ENCODE measurements around the gene LILRA6.
A peak's percentile ranks its signal among the peaks of the same experiment; 100 is the strongest.
"Not testable (repeated sequence)": the region's sequence is repeated elsewhere in the genome, so short reads cannot be mapped to it uniquely, and the experiment has no call there.

Gene LILRA6

DNA sequence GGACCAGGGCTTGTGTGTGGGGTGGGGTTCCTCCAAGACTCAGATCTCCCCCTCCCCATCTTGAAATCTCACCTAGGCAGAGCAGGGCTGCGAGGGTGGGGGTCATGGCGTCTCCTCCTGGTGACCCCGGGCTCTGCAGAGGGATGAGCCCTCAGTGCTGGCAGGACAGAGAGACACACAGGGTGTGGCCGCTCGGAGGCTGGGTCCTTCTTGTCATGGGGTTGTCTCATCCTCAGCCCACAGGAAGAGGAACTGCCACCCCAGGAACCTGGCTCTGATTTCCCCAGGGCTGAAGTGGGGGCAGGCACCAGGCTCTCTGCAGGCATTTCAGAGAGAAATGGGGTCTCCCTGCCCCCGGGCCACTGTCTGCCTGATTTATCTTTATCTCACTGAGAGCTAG, at the start of gene LILRA6:
TSS of gene LILRA6 (minus strand) at position 145 of the 400 bp plus-strand sequence.
- DNase-seq, result not testable (repeated sequence)

DNA sequence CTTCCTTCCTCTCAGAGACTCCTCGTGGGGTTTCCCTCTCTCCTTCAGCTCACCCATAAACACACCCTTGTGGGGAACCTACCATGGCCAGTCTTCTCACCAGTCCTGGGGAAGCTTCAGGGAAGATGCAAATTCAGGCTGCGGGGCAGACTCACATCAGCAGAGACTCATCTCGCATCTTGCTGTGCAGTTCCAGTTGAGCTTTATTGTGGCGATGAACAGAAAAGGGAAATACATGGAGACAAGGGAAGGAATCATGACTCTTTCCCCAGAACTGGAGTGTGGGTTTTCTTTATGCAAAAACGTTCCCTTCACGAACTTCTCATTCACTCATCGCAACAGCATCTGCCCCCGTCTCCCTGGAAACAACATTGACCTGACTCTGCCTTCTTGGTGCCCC, 46.6 kb upstream of the LILRA6 start:
- not testable (repeated sequence) for DNase-seq

DNA sequence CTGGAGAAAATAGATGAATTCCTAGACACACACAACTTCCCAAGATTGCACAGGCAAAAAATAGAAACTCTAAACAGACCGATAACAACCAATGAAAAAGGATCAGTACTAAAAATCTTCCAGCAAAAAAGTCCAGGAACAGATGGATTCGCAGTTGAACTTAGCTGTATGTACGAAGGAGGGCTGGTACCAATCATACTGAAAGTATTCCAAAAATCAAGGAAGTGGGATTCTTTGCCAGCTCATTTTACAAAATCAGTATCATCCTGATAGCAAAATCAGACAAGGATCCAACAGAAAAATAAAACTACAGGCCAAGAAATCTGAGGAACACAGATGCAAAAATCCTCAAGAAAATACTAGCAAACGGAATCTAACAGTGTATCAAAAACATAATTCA, 44.9 kb upstream of the LILRA6 start:
- no peak for DNase-seq

DNA sequence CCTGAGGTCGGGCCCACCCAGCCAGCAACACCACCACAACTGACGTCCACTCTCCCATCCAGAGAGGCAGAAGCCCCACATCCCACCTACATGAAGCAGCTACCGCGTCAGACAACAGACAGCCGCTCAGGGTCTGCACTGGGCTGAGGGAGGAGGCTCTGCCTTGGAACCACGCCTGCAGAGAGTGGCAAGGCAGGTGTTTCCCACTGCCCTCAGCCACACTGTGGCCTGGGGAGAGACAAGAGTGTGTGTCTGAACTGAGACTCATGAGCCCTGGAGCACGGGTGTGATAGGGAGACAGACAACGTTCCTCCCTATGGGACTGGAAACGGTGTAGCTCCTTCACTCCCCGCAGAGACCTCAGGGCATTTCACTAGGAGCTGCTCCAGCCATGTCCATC, 43.7 kb upstream of the LILRA6 start:
- DNase-seq, result not testable (repeated sequence)

DNA sequence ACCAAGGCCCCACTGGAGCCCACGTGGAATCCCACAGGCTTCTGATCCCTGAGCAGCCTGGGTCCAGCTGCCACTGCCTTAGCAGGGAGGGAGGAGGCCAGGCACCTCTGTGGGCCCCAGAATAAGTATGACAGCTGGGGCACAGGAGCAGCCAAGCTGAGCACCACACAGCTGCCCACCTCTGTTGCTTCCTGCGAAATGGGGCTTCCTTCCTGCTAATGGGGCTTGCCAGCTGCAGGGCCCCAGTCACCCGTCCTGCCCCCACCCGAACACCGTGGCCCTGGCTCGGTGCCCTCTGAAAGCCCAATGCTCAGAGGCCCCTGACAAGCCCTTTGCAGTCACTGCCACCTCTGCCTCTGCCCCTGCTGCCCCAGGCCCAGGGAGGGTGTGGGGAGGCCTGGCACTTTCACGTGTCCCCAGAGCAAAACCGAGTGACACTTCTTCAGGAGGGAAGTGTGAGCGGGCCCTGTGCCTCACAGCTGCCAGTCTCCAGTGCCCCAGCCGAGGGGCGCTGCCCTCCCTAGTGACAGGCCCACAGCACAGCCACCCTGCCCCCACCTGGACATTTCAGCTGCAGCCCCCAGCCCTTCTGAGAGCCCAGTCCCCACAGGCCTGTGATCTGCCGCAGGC, 43.0 kb upstream of the LILRA6 start:
- not testable (repeated sequence) for DNase-seq

DNA sequence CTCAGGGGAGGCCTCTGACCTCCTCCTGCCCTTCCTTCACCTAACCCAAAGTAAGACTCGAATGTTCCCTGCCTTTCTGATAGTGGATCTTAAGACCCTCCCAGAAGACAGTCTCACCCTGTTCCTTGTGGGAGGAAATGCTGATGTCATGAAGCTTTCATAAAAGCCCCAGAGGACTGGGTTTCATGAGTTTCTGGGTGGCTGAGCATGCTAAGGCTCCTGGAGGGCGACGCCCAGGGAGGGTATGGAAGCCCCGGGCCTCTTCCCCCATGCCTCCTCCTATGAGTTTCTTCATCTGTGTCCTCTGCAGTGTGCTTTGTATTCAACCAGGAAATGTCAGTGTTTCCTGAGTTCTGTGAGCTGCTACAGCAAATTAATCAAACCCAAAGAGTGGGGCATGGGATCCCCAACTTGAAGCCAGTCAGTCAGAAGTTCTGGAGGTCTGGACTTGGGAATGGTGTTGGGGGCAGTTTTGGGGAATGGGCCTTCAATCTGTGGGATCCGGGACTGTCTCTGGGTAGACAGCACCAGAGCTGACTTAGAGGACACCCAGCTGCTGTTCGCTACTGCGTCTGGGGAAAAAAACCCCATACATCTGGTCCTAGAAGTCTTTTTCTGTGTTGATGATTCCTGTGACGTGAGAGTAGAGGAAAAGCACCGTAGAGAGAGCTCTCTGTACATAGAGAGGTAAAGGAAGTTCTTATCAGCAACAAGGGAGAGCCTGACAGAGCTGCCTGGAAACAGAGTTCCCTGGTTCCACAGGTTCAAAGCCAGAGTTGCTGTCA, 40.3 kb upstream of the LILRA6 start:
- DNase-seq, result no peak

DNA sequence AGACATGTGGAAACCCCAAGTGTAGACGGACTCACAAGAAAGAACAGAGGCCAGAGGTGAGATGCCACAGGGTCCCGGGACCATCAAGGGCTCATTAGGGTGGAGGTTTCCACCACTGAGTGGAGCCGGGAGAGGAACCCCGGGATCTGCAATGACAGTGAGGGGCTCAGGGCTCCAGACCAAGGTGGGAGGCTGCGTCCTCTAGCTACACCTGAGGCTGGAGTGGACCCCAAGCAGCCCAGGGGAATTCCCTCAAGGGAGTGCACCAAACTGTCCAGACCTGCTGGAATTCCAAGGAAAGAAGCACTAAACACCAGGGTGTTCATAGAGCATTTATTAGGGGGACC, 39.1 kb upstream of the LILRA6 start:
- not testable (repeated sequence) for DNase-seq

DNA sequence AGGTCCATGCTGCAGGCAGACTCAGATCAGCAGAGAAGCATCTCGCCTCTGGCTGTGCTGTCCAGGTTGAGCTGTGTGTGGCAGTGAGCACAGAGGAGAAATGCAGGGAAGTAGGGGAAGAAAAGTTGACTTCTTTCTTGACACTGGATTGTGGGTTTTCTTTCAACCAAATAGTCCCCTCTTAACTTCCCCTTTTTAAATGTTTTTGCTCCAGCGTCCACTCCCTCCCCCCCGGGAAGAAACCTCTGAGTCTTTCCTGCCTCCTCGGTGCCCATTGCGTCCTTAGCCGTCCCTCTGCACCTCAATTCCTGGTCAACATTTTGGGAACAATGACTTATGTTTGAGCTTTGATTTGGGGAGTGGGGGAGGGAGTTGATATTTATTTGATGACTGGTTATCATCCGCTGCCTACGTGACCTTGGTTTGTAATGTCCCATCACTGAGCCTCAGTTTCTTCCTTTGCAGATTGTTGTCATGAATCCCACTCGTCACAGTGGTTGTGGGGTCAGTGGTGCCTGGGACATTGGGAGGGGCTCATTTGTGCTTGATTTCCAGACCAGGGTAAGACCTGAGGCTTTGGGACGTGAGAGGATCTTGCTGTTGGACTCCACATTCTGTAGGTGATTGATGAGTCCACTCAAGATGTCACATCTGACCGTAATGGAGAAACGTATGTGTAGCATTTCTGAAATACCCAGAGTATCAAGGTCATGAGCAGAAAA, 38.6 kb upstream of the LILRA6 start, which contains the start of gene LILRB2:
TSS of gene LILRB2 (minus strand) at position 104 of the 722 bp plus-strand sequence. CDS start 614 bp downstream, outside the sequence.
- DNase-seq, result no peak

DNA sequence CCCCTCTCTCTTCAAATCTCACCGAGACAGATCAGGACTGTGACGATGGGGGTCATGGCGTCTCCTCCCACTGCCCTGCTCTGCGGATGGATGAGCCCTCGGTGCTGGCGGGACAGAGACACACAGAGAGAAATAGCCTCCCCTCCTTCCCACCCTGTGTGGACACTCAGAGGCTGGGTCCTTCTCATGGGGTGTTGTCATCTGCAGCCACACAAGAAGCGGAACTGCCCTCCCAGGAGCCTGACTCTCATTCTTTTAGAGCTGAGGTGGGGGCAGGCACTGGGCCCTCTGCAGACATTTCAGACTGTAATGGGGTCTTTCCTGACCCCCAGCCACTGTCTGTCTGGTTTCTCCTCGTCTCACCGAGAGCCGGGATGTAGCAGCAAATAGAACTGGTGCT, 37.9 kb upstream of the LILRA6 start:
- DNase-seq, result not testable (repeated sequence)

DNA sequence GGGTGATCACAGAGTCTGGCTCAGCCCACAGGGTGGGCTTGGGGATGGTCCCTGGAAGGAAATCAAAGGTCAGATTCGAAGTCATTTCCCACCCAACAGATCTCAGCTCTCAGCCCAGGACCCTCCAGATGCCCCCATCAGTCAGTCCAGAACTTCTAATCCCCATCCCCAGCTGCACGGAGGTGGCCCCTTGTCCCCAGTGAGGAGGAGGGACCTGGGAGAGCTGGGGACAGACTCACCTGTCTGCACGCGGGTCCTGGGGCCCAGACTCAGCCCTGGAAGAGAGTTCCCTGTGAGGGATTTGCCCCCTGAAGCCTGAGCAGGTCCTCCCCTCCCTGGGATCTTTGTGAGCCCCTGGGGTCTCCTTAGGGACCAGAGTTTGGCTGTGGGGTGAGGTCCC, 37.4 kb upstream of the LILRA6 start:
- DNase-seq, result not testable (repeated sequence)

DNA sequence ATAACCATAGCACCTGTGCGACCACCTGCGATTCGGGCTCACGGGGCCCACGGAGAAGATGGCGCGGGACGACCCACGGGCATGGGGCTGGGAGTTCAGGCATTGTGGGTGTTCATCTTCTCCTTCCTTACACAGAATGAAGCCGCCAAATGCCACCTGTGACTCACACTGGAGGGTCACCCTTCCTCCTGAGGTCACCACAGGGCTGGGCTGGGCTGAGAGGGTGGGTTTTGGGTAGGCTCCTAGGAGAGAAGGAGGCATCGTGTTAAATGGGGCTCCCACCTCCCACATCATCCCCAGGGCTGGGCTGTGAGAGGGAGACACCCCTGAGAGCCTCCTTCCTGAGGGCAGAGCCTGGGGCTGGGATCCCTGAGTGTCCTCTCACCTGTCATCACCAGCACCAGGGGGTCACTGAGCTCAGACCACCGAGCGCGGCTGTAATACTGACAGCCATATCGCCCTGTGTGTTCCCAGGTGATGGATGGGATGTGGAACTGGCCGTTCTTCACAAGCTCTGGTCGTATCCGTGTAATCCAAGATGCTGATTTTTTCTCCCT, 36.9 kb upstream of the LILRA6 start:
- DNase-seq, result no peak

DNA sequence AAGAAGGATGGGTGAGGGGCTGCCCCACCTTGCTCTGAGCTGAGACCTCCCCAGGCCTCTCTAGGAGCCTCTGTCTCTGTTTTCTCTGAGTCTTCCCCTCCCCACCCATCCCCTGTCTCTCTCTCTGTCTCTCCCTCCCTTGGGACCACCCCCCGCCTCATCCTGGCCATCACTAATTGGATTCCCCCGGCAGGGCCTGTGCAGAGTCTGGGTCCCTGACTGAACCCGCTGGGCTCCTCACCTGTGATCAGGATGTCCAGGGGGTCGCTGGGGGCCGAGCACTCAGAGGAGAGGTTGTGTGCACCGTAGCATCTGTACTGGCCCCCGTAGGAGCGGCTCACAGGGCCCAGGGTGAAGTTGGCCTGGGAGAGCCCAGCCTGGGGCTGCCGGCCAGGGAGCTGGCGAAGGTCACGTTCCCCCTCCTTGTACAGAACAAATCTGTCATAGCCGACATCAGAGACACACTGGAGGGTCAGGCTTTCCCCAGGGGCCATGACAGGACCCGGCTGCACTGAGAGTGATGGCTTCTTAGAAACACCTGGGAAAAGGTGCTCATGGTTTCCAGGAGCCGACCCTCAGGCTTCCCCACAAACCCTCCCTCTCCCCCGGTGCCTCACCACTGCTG, 36.1 kb upstream of the LILRA6 start:
- DNase-seq, result not testable (repeated sequence)

DNA sequence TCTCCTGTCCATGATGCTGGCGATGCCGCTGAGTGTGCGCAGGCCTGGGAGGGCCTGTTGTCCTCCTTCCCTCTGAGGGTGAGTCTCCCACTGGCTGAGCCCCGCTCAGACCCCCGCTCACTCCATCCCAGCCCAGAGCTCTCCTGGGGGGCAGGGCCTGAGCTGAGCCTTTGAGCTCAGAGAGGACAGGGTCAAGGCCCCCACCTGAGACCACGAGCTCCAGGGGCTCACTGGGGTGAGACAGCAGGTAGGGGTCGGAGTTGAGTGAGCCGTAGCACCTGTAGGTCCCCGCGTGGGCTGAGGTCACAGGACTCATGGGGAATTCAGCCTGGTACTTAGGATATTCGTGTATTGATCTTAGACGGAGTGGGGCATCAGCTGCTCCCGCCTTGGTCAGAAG, 35.5 kb upstream of the LILRA6 start:
- DNase-seq, result not testable (repeated sequence)

DNA sequence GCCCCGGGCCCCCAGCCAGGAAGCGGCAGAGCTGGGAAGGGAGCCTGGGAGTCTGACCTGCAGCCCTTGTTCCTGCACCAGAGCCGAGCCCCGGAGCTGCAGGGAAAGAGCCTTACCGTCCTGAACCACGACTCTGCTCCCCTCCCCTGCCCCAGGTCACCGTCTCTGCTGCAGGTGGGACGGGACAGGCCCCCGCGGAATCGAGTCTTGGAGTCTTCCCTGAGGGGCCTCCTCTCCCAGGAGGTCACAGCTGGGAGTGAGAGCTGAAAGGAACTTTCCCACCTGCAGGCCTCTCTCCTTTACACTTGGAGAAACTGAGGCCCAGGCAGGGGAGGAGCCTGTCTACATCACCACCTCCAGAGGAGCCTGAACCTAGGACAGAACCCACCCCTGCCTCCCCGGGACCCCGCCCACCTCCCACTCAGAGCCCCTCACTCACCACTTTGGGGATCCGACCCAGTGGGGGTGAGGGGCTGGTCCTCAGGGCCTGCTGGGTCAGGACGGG, 34.6 kb upstream of the LILRA6 start:
- DNase-seq, result not testable (repeated sequence)

DNA sequence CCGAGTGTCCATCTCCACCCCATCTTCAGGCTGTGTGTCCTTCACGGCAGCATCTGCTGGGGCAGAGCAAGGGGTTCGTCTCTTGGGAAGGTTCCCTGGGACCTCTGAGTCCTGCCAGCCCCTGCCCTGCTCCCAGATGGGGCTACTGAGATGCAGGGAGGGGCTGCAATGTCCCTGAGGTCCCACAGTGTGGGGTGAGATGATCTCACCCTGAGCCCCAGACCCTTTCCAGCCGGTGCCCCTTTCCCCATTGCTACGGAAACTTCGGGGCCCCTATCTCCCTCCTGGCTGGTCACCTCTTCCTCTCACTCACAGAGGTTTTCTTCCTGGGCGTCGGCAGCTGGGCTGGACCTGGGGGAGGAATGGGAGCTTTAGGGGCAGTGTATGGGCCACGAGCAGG, 33.4 kb upstream of the LILRA6 start:
- DNase-seq, result no peak

DNA sequence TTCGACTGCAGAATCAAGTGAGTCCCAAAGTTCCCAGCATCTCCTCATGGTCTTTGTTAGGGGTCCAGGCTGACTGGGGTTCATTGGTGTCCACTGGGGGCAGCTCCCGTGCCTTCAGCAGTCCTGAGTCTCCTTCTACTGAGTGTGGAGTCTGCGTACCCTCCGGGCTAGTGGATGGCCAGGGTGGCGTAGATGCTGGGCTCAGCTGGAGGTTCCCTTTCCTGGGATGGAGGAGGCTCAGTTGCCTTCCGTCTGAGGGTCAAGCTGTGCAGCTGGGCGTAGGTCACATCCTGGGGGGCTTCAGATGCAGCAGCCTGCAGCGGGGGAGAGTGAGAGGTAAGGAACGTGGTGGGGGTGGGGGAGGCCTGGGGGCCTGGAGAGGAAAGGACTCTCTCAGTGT, 31.9 kb upstream of the LILRA6 start:
- not testable (repeated sequence) for DNase-seq

DNA sequence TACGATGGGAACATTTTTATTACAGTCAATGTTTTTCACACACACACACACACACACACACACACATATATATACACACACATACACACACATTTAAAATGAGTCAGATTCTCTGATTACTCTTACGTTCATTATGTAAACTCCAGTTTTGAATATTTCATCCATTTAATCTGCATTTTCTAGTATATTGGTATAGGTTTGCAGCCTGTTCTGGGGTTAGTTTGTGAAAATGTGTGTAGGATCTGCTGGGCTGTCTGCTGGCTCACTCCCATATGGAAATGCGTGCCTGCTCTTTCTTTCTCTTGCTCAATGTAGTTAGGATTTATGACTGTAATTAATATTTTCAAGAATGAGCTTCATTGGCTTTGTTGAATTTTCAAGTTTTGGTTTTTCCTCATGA, 31.2 kb upstream of the LILRA6 start:
- DNase-seq, result no peak

DNA sequence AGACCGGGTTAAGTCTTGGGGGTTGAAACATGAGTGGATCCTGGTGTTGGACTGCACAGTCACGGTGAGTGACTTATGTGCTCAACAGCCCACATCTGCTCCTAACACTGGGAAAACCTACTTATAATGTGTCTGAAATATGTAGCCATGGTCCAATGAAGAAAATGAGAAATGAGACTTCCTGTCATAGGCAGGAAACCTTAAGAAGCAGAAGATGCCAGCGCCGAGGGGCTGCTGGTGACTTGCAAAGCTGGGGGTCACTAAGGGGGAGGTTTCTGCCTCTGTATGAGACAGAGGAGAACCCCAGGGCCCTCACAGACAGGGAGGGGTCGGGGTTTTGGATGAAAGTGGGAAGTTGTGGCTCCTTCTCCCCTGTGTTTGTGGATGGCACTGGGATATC, 29.6 kb upstream of the LILRA6 start:
- not testable (repeated sequence) for DNase-seq

DNA sequence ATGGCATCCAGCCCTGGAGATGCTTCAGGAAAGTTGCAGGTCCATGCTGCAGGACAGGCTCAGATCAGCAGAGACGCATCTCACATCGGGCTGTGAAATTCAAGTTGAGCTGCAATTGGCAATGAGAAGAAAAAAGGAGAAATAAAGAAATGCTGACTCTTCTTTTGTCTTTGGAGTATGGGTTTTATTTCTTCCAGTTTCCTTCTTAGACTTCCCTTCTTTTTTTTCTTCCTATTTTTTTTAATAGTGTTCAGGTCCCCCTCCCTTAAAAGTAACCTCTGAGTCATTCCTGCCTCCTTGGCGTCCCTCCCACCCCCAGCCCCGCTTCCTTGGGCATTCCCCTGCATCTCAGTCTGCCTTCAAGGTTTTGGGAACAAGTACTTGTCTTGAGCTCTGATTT, 29.0 kb upstream of the LILRA6 start:
- not testable (repeated sequence) for DNase-seq

DNA sequence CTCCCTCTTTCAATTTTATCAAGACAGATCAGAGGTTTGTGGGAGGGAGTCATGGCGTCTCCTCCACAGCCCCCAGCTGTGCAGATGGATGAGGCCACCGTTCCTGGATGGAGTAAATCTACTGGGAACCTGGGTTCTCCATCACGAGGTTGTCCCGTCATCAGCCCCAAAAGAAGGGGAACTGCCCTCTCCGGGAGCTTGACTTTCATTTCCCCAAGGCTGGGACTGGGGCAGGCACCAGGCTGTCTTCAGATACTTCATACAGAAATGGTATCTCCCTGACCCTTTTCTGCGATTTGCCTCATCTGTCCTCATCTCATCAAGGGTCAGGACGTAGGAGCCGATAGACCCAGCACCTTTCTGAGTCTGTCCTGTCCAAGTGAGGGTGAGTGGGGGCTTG, 28.5 kb upstream of the LILRA6 start:
- no peak for DNase-seq

DNA sequence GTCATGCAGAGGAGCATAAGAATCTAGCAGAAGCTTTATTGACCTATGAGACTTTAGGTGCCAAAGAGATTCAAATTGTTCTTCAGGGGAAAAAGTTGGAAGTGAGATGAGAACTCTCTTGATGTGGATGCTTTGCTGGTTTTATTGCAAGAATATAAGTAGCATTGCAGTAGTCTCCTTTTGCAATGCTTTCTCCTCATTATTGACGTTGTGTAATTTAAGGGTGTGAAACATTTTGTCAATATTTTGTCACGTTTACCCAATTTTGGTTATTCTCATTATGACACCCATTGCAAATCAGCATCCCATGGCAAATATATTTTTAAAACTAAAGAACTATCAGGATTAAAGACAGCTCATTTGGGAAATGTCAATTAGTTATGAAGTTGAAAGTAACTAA, 26.3 kb upstream of the LILRA6 start:
- DNase-seq, result no peak

DNA sequence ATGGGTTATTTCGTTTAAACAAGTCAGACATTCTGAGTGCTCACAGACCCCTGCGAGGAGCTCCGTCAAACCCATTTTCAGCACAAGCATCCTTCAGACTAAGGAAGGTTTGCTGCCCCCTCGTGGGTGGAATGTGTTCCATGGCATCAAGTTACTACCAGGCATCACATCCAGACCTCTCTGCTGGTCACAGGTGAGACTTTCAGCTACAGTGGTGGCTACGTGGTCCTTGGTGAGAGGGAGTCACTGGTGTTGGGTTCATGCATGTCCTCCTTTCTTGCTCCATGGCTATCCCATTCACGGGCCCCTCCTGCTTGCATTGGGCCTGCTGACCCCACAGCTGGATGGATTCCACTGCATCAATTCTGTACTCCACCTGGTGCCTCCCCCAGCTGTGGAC, 23.5 kb upstream of the LILRA6 start:
- DNase-seq, result peak; percentile 28

DNA sequence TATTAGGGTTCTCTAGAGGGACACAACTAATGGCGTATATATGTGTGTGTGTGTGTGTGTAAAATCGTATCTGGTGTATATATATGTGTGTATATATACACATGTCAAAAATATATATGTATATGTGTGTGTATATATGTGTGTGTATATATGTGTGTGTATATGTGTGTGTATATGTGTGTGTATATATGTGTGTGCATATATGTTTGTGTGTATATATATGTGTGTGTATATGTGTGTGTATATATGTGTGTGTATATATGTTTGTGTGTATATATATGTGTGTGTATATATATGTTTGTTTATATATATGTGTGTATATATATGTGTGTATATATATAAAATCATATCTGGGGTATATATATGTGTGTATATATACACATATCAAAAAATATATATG, 19.9 kb upstream of the LILRA6 start:
- no peak for DNase-seq

Measured in COR-L47 (cell line).